HEK293T (cell line): ENCODE results near the gene TFEB.

Experiments
- CTCF ChIA-PET: fragments of 350-600 bp; formaldehyde crosslinking; extraction: SDS; loops from one replicate; lab custom pipeline; 2021; ENCODE audit warnings: antibody characterized with exemption, inconsistent platforms; lab: Yijun Ruan, JAX
- POLR2A ChIA-PET: fragments of 350-600 bp; formaldehyde crosslinking; extraction: SDS; loops from one replicate; lab custom pipeline; 2020; ENCODE audit warnings: antibody characterized with exemption, inconsistent platforms; lab: Yijun Ruan, JAX
- DNase-seq: peaks from one replicate; pipeline ENCODE4 v3.0.0; 2012; ENCODE audit warnings: mixed read lengths; ENCODE audit errors: extremely low spot score
- ARNT ChIP-seq: fragments of 450-650 bp; IDR thresholded peaks from 2 replicates; pipeline ENCODE4 v1.6.1; 2017; ENCODE audit warnings: mild to moderate bottlenecking
- BHLHE40 ChIP-seq: fragments of 450-650 bp; IDR thresholded peaks from 2 replicates; pipeline ENCODE4 v1.6.1; 2016; ENCODE audit warnings: mild to moderate bottlenecking, moderate library complexity, borderline replicate concordance
- CTBP1 ChIP-seq: fragments of 450-650 bp; IDR thresholded peaks from 2 replicates; pipeline ENCODE4 v1.6.1; 2016; ENCODE audit warnings: borderline replicate concordance
- ELF4 ChIP-seq: fragments of 450-650 bp; IDR thresholded peaks from 2 replicates; pipeline ENCODE4 v1.6.1; 2017; ENCODE audit warnings: antibody characterized with exemption
- FOXA1 ChIP-seq: fragments of 450-650 bp; IDR thresholded peaks from 2 replicates; pipeline ENCODE4 v1.6.1; 2016; ENCODE audit warnings: mild to moderate bottlenecking
- FOXK2 ChIP-seq: fragments of 450-650 bp; IDR thresholded peaks from 2 replicates; pipeline ENCODE4 v1.6.1; 2016; ENCODE audit warnings: mild to moderate bottlenecking
- FOXM1 ChIP-seq: fragments of 450-650 bp; IDR thresholded peaks from 2 replicates; pipeline ENCODE4 v1.6.1; 2017; ENCODE audit warnings: mild to moderate bottlenecking, borderline replicate concordance
- HDGF ChIP-seq: fragments of 450-650 bp; IDR thresholded peaks from 2 replicates; pipeline ENCODE4 v1.6.1; 2017; ENCODE audit warnings: antibody characterized with exemption, borderline replicate concordance
- L3MBTL2 ChIP-seq: fragments of 450-650 bp; conservative IDR thresholded peaks from 2 replicates; pipeline ENCODE4 v1.6.1; 2016; ENCODE audit warnings: mild to moderate bottlenecking
- LEF1 ChIP-seq: fragments of 450-650 bp; IDR thresholded peaks from 2 replicates; pipeline ENCODE4 v1.6.1; 2017; ENCODE audit warnings: mild to moderate bottlenecking, borderline replicate concordance
- NFRKB ChIP-seq: fragments of 450-650 bp; IDR thresholded peaks from 2 replicates; pipeline ENCODE4 v1.6.1; 2016; ENCODE audit warnings: mild to moderate bottlenecking, moderate library complexity
- PKNOX1 ChIP-seq: fragments of 450-650 bp; IDR thresholded peaks from 2 replicates; pipeline ENCODE4 v1.6.1; 2016
- SP1 ChIP-seq: fragments of 450-650 bp; IDR thresholded peaks from 2 replicates; pipeline ENCODE4 v1.6.1; 2017
- SUZ12 ChIP-seq: fragments of 450-650 bp; IDR thresholded peaks from 2 replicates; pipeline ENCODE4 v1.6.1; 2016; ENCODE audit warnings: mild to moderate bottlenecking
- TARDBP ChIP-seq: fragments of 450-650 bp; IDR thresholded peaks from 2 replicates; pipeline ENCODE4 v1.6.1; 2016
- ZNF384 ChIP-seq: fragments of 450-650 bp; IDR thresholded peaks from 2 replicates; pipeline ENCODE4 v1.6.1; 2016

TFEB gene

DNA sequence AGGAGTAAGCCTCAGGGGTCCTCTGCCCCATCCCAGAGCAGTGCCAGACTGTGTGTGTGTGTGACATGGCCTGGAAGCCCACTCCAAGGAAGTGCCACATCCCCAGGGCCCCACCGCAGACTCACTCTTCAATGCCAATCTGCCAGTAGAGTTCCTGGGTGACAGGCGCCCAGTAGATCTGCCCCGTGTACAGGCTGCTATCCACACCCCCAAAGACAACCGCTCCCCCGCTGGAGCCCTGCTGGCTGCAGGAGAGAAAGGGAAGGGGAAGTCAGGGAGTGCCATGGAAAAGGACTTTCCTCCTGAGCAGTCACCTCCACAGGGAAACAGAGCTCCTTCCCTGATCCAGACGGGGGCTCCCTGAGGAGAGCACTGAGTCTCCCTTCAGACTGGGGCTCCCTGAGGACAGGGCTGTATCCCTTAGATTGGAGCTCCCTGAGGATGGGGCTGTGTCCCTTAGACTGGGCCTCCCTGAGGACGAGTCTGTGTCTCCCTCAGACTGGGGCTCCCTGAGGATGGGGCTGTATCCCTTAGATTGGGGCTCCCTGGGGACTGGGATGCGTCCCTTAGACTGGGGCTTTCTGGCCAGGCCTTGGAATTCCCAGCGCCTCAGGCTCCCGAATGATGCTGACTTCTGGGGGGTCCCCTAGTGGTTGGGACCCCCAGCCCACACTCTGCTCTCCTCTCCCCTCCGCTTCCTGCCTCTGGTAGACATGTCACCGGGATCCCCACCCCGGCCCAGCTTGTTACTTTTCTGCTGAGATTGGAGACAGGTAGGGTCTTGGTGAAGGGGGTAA lies 5.2 kb upstream of the TFEB start:
- CTCF ChIA-PET: interaction anchor here (1.0 kb wide), 1 partner anchor 35 kb away, joined by 3 read pairs; no protein-coding TSS in a partner anchor
- POLR2A ChIA-PET: interaction anchor here (1.2 kb wide), 1 partner anchor 47 kb away, joined by 3 read pairs; the partner anchor contains the start of gene TOMM6
- DNase-seq: no peak
- TF ChIP-seq TARDBP (no peak), FOXK2 (no peak), ZNF384 (no peak), LEF1 (no peak), L3MBTL2 (no peak), BHLHE40 (no peak), HDGF (no peak), FOXM1 (no peak), FOXA1 (no peak), CTBP1 (no peak), SP1 (no peak), NFRKB (no peak), SUZ12 (no peak), ARNT (no peak), ELF4 (no peak), PKNOX1 (no peak)

DNA sequence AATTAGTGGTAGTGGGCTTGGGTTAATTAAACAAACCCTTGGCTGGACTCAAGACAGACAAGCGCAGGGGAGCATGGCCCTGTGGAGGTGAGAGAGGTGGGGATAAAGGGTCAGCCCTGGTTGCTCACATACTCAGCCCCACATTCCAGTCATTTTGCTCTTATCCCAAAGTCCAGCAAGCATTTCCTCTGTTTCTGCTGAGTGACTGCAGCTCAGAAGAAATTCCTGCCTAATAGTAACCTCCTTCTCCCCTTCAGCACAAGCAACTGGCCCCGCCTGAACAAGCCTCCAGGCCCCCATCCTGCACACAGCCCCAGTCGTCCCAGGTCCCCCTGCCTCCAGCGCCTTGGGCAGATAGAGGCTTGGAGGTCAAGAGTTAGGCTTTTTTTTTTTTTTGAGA lies 3.6 kb upstream of the TFEB start:
- POLR2A ChIA-PET: no interaction called here
- TF ChIP-seq FOXA1 (no peak), LEF1 (no peak), PKNOX1 (no peak), FOXM1 (no peak)
- CTCF ChIA-PET: no interaction called here
- no peak for DNase-seq

GRCh38 chr6:41737591-41738130 lies 2.3 kb upstream of the TFEB start:
- ChIA-PET CTCF (no interaction called here), POLR2A (no interaction called here)
- DNase-seq: no peak
- TF ChIP-seq NFRKB: no peak
- TF ChIP-seq SUZ12: no peak
- TF ChIP-seq HDGF: no peak
- TF ChIP-seq TARDBP: no peak
- no peak for TF ChIP-seq ELF4
- TF ChIP-seq LEF1: no peak
- TF ChIP-seq SP1: no peak
- no peak for TF ChIP-seq BHLHE40
- TF ChIP-seq ZNF384: no peak
- TF ChIP-seq CTBP1: no peak
- TF ChIP-seq FOXA1: no peak
- TF ChIP-seq FOXK2: no peak
- TF ChIP-seq ARNT: no peak
- no peak for TF ChIP-seq PKNOX1
- TF ChIP-seq FOXM1: no peak
- no peak for TF ChIP-seq L3MBTL2

DNA sequence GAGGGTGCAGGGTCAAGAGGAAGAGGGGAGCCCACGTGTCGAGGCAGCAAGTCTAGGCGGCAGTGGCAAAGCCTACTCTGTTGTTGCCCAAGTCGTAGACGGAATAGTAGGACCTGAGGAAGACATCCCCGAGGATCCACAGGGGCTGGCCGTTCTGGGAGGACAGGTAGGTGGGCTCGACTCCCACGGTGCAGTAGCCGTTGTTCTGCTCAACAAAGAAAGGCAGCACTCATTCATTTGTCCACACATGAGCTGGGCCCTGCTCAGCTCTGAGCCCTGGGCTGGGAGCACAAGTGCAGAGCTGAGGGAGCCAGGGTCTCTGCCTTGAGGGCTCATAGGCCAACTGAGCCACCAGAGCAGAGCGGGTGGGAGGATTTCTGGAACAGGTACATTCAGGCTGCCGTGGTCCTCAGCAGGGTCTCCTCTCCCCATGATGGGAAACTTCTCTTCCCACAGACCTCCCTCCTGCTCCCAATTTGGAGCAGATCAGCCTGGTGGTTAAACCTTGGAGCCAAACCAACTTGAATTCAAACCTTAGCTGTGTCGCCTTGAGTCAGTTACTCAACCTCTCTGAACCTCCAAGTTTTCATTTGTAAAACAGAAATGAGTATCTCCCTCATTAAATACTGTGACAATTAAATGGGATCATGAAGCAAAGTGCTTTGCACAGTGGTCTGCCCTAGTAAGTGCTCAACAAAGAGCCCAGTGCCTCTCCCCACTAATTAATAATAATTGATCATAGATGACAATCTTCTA lies 1.6 kb upstream of the TFEB start:
- CTCF ChIA-PET: no interaction called here
- TF ChIP-seq BHLHE40 (no peak), FOXA1 (no peak)
- no peak for DNase-seq
- POLR2A ChIA-PET: no interaction called here

- no peak for TF ChIP-seq SUZ12
- TF ChIP-seq TARDBP: no peak
- no peak for TF ChIP-seq HDGF
- no peak for TF ChIP-seq SP1
- no peak for TF ChIP-seq L3MBTL2
- TF ChIP-seq CTBP1: no peak
- TF ChIP-seq FOXK2: no peak
- TF ChIP-seq ARNT: no peak
- no peak for TF ChIP-seq FOXA1
- ChIA-PET CTCF (no interaction called here), POLR2A (no interaction called here)
- peak; percentile 26 for DNase-seq
Measured at GRCh38 chr6:41736186-41736733, 852 bp upstream of the TFEB start.
